ENCODE measurements around the gene SOD2. TPM values are rescaled to one million over a fixed set of nuclear protein-coding genes. Genes with fewer than 3 reads are reported as not detected.

SOD2 gene
- total and polyA plus RNA-seq, 9 of the 15 experiments (the other 6 are each of a cell fraction or from before 2014, with no cell fraction given), result 39.8 to 140 (median 95.8) TPM

- no peak for TF ChIP-seq THRB (CRISPR knock-in tag; conservative IDR thresholded peaks at IDR 0.05)
- TF ChIP-seq, protein P1, sequence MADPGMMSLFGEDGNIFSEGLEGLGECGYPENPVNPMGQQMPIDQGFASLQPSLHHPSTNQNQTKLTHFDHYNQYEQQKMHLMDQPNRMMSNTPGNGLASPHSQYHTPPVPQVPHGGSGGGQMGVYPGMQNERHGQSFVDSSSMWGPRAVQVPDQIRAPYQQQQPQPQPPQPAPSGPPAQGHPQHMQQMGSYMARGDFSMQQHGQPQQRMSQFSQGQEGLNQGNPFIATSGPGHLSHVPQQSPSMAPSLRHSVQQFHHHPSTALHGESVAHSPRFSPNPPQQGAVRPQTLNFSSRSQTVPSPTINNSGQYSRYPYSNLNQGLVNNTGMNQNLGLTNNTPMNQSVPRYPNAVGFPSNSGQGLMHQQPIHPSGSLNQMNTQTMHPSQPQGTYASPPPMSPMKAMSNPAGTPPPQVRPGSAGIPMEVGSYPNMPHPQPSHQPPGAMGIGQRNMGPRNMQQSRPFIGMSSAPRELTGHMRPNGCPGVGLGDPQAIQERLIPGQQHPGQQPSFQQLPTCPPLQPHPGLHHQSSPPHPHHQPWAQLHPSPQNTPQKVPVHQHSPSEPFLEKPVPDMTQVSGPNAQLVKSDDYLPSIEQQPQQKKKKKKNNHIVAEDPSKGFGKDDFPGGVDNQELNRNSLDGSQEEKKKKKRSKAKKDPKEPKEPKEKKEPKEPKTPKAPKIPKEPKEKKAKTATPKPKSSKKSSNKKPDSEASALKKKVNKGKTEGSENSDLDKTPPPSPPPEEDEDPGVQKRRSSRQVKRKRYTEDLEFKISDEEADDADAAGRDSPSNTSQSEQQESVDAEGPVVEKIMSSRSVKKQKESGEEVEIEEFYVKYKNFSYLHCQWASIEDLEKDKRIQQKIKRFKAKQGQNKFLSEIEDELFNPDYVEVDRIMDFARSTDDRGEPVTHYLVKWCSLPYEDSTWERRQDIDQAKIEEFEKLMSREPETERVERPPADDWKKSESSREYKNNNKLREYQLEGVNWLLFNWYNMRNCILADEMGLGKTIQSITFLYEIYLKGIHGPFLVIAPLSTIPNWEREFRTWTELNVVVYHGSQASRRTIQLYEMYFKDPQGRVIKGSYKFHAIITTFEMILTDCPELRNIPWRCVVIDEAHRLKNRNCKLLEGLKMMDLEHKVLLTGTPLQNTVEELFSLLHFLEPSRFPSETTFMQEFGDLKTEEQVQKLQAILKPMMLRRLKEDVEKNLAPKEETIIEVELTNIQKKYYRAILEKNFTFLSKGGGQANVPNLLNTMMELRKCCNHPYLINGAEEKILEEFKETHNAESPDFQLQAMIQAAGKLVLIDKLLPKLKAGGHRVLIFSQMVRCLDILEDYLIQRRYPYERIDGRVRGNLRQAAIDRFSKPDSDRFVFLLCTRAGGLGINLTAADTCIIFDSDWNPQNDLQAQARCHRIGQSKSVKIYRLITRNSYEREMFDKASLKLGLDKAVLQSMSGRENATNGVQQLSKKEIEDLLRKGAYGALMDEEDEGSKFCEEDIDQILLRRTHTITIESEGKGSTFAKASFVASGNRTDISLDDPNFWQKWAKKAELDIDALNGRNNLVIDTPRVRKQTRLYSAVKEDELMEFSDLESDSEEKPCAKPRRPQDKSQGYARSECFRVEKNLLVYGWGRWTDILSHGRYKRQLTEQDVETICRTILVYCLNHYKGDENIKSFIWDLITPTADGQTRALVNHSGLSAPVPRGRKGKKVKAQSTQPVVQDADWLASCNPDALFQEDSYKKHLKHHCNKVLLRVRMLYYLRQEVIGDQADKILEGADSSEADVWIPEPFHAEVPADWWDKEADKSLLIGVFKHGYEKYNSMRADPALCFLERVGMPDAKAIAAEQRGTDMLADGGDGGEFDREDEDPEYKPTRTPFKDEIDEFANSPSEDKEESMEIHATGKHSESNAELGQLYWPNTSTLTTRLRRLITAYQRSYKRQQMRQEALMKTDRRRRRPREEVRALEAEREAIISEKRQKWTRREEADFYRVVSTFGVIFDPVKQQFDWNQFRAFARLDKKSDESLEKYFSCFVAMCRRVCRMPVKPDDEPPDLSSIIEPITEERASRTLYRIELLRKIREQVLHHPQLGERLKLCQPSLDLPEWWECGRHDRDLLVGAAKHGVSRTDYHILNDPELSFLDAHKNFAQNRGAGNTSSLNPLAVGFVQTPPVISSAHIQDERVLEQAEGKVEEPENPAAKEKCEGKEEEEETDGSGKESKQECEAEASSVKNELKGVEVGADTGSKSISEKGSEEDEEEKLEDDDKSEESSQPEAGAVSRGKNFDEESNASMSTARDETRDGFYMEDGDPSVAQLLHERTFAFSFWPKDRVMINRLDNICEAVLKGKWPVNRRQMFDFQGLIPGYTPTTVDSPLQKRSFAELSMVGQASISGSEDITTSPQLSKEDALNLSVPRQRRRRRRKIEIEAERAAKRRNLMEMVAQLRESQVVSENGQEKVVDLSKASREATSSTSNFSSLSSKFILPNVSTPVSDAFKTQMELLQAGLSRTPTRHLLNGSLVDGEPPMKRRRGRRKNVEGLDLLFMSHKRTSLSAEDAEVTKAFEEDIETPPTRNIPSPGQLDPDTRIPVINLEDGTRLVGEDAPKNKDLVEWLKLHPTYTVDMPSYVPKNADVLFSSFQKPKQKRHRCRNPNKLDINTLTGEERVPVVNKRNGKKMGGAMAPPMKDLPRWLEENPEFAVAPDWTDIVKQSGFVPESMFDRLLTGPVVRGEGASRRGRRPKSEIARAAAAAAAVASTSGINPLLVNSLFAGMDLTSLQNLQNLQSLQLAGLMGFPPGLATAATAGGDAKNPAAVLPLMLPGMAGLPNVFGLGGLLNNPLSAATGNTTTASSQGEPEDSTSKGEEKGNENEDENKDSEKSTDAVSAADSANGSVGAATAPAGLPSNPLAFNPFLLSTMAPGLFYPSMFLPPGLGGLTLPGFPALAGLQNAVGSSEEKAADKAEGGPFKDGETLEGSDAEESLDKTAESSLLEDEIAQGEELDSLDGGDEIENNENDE (IDR thresholded peaks at IDR 0.05; ENCODE audit: low read depth, low read length), result no peak
- 0 out of 2 replicates have a peak, but pooled peaks have one; percentile 20 for TF ChIP-seq ILF3 (IDR thresholded peaks at IDR 0.05; ENCODE audit: borderline replicate concordance)
- 0 out of 2 replicates have a peak, but pooled peaks have one; percentile 29 for TF ChIP-seq PATZ1 (CRISPR knock-in tag; IDR thresholded peaks at IDR 0.05; ENCODE audit: borderline replicate concordance)
- 0 out of 4 replicates have a peak, but pooled peaks of 1 of the 2 experiments have one; percentile 4 for TF ChIP-seq UBTF (IDR thresholded peaks at IDR 0.05; ENCODE audit: borderline replicate concordance in 1 of 2, low read depth in 2 of 2, low read length in 2 of 2)
These were observed 33.3 kb upstream of the SOD2 start (continued) for GRCh38 chr6:159726255-159726917.
